ACHN (cell line): ENCODE measurements around the gene ZNG1A.
"Not testable (repeated sequence)": the region's sequence is repeated elsewhere in the genome, so short reads cannot be mapped to it uniquely, and the experiment has no call there.

Source experiments
- DNase-seq: peaks from one replicate; pipeline ENCODE4 v3.0.0-alpha.2; 2015
- in situ Hi-C: cut with HindIII; loops from 2 replicates; pipeline ENCODE4 v1.10.0; 2017; ENCODE audit warnings: low sequenced_read_pairs, low pct_ligation_motif_present, low pct_unique_long_range_greater_than_20kb

Gene ZNG1A

GRCh38 chr9:178970-179383 is at the start of gene ZNG1A:
Gene ZNG1A (minus strand): TSS chr9:179056. CDS start chr9:178969, 87 bp downstream.
- in situ Hi-C loops, DNase-seq: not testable (repeated sequence)

GRCh38 chr9:227860-228259 is 49.0 kb upstream of the ZNG1A start:
- no peak for DNase-seq
- in situ Hi-C loops = no loop called here

GRCh38 chr9:224582-225520 is 46.0 kb upstream of the ZNG1A start:
- in situ Hi-C loops = no loop called here
- no peak for DNase-seq

- in situ Hi-C loops = no loop called here
- no peak for DNase-seq
Measured at GRCh38 chr9:224026-224425, 45.2 kb upstream of the ZNG1A start.

- in situ Hi-C loops = no loop called here
- DNase-seq = no peak
Measured at GRCh38 chr9:223152-223551, 44.3 kb upstream of the ZNG1A start.

- in situ Hi-C loops = no loop called here
Measured at GRCh38 chr9:221989-222776, 43.3 kb upstream of the ZNG1A start.

GRCh38 chr9:219670-220365 is 41.0 kb upstream of the ZNG1A start:
- DNase-seq = no peak
- in situ Hi-C loops = no loop called here

More at GRCh38 chr9:221989-222776, 43.3 kb upstream of the ZNG1A start:
- DNase-seq = no peak

GRCh38 chr9:219036-219435 is 40.2 kb upstream of the ZNG1A start:
- DNase-seq, in situ Hi-C loops: not testable (repeated sequence)

- in situ Hi-C loops = no loop called here
- DNase-seq = no peak
Measured at GRCh38 chr9:217950-218349, 39.1 kb upstream of the ZNG1A start.

GRCh38 chr9:216866-217265 is 38.0 kb upstream of the ZNG1A start:
- in situ Hi-C loops = no loop called here
- no peak for DNase-seq

GRCh38 chr9:215631-216155 is 36.8 kb upstream of the ZNG1A start:
- in situ Hi-C loops = no loop called here
- no peak for DNase-seq

GRCh38 chr9:214648-215493 is 36.0 kb upstream of the ZNG1A start, which contains the start of gene DOCK8:
Gene DOCK8 (plus strand): TSS chr9:214865. CDS start chr9:214977, 112 bp downstream.
- in situ Hi-C loops = no loop called here

GRCh38 chr9:214351-214647 is 35.4 kb upstream of the ZNG1A start:
- in situ Hi-C loops = no loop called here
- DNase-seq = no peak

More at GRCh38 chr9:214648-215493, 36.0 kb upstream of the ZNG1A start, which contains the start of gene DOCK8:
- DNase-seq = peak; percentile 51

GRCh38 chr9:213901-214300 is 35.0 kb upstream of the ZNG1A start:
- in situ Hi-C loops, DNase-seq: not testable (repeated sequence)

- in situ Hi-C loops = no loop called here
- no peak for DNase-seq
Measured at GRCh38 chr9:212297-212696, 33.4 kb upstream of the ZNG1A start.

GRCh38 chr9:211557-211956 is 32.7 kb upstream of the ZNG1A start:
- in situ Hi-C loops = no loop called here

GRCh38 chr9:211036-211435 is 32.2 kb upstream of the ZNG1A start:
- in situ Hi-C loops = no loop called here
- DNase-seq = no peak

More at GRCh38 chr9:211557-211956, 32.7 kb upstream of the ZNG1A start:
- no peak for DNase-seq
